Stimulated activated naive CD4-positive, alpha-beta T cell (primary cell): ENCODE measurements around the gene NKD1.

Source experiments
- DNase-seq, 6 experiments: peaks; one replicate each; lab custom pipeline; 2025; lab: John Stamatoyannopoulos, UW

Gene NKD1

DNA sequence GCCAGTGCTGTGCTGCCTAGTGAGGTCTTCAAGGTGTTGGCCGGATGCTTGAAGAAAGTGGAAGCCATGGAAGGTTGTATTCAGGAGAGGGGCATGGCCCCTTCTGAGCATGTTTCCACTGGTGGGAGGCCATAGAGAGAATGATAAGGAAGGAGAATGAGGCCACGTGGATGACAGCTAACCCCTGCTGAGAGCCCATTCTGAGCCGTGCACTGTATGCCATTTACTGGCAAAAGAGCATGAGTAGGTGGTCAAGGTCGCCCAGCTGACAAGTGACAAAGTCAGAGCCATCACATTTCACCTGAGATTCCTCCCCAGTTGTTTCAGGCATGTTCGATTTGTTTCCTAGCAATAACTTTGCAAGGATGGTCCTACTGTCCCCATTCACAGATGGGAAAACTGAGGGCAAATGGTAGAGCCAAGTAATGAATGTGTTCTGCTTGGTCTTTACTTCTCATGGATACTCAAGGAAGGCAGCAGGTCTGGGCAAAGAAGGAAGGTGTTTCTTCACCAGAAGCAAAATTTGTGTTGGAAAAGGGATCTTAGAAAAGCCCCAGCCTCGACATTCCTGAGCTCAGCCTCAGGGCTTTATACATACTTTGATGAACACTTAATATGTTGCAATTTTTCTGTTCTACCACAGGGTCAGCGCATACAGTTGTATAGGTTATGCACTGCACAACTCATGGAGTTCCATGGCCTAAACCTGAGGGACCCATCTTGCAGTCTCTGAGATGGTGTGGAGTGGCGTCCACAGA, 10.5 kb upstream of the NKD1 start:
- no peak for DNase-seq

DNA sequence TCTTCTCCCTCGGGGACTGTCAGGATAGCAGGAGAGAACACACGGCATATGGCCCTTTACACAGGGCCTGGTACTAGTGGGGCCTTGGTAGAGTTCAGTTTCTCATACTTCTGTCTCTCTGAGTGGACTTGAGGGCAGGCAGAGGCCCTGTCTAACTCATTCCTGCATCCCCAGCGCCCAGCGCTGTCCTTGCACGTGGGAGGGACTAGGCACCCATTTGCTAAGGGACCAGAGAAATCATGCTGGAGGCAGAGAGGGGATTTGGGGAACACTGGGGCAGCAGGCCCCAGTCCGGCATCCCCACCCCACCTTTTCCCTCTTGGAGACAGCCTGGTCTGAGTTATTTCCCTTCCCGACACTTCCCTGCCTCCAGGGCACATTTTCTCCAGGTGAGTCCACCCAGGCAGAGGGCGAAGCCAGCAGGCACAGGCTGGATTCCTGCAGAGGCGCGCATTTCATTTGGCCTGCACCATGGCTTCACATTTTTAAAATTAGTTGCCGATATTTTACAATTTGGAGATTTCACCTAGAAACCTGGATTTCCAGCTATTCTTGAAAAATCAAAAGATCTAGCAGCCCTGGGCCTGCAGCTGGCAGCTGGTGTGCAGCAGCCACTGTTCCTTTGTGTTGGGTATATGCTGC, 9.7 kb upstream of the NKD1 start:
- DNase-seq: no peak

DNA sequence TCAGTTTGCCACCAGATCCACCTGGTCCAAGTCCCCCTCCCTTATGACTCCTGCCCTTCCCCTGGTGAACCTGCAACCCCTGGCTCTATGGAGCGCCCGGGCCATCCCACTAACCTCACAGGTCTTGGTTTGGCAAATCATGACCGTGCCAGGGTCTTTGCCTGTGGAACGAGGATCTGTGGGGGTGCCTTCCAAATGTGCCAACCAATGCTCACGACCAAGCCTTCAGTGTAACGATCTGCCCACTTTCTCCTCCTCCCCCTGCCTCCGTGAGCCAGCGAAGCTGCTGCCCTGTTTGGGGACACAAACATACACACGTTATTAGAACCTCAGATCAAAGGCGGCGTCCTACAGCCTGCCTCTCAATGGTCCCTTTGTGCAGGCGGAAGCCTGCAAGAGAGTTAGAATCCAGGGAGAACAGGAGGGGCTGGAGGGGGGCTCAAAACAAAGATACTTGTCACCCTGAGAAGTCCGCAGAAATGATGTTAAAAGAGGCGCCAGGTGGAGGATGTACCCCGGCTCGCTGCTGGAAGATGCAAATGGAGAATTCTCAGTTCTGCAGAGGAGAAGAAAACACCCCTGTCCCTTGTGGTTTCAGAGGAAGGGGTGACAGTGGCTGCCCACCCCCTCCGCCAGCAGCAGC, 9.0 kb upstream of the NKD1 start:
- DNase-seq: no peak

DNA sequence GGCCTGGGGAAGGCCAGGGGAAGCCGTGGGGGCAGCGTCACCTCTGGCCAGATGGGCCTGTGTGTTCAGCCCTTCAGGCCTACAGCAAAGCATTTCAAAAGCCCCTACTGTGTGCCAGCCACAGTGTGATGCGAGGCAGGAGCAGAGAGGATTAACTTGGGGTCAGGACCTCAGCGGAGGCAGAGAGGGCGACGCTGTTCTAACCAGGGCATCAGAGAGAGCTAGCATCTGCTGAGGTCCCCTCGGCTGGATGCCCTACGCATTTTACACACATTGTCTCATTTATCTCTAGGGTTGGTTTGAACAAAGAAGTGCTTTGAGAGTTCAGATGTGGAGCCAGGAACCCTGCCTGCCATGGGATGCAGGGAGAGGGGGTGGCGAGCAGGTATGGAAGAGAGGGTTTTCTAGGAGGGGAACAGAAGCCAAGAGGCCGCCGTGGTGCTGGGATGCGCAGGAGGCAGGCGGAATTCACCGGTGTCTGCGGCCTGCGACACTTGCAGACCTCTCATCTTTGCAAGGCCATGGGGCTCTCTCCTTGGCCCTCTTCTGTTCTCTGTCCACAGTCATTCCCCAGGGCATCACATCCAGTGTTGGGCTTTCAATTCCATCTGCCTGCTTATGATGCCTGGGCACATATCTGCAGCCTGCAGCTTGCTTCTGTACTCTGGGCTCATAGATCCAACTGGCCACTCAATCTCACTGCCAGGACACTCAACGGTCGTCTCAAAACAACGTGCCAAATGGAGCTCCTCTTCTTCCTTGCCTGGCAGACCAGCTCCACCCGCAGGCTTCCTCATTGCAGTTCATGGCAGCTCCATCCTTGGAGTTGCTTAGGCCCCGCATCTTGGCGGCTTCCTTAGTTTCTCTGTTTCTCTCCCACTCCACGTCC, 8.1 kb upstream of the NKD1 start:
- DNase-seq: no peak

DNA sequence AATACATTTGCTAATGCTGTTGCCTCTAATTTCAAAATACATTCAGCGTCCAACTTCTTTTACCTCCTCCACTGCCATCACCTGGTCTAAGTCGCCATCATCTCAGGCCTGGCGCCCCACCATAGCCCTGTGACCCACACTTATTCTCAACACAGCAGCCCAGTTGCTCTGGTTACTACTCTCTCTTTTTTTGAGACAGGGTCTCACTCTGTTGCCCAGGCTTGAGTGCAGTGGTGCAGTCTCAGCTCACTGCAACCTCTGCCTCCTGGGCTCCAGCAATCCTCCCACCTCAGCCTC, 7.5 kb upstream of the NKD1 start:
- DNase-seq: no peak

- DNase-seq: no peak
These were observed 5.5 kb upstream of the NKD1 start for GRCh38 chr16:50542703-50543102.

DNA sequence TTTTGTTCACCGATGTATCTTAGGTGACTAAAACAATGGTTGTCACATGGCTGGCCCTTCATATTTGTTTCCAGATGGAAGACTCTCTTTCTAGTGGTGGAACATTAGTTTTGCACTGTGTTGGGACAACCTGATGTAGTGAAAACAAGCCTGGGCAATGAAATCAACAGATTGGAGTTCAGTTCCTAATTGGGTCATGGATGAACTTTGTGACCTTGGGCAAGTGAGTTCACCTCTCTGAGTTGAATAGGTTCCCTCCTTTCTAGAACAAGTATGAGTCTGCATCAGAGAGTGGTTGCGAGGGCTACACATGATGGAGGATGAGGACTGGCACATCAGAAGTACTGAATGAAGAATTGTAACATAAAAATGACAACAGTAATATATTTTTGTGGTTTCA, 2.1 kb upstream of the NKD1 start:
- DNase-seq: no peak

DNA sequence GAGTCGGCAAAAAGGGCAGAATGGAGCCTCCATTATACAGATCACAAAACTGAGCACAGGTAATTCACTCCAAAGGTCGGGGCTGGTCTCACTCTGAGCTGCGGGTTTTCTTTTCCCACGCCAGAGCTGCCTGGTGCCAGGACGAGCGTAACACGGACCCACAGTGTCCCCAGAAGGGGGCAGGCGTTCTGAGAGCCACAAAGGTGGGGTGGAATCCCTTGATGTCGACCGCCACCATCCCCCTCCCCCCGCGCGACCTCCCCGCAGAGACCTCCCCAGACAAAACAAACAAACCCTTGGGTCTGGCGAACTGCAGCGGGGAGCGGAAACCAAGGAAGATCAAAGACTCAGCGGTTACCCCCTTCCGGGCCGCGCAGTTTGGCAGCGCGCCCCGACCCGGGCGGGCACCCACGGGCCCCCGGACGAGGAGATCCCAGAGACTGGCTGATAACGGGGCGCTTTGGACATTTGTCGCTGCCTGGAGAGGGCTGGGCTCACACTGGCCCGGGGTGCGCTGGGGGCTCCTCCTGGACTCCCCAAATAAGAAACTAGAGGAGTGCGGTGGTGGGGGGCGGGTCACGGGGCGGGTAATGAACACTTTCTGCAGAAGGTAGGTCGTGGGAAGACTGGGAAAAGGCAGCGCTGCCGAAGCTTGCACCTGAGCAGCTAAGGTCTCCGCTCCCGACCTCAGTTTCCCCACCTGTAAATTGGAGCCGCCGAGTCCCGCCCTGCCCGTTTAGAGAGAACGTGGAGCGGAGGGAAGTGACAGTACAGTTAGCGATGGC, 664 bp upstream of the NKD1 start:
- DNase-seq: peak; percentile 75 to 87 (median 78)

- DNase-seq: peak in 3 of 6 experiments; percentile 14 to 42 (median 23)
These were observed 839 bp downstream of the NKD1 start for GRCh38 chr16:50548909-50549560.

DNA sequence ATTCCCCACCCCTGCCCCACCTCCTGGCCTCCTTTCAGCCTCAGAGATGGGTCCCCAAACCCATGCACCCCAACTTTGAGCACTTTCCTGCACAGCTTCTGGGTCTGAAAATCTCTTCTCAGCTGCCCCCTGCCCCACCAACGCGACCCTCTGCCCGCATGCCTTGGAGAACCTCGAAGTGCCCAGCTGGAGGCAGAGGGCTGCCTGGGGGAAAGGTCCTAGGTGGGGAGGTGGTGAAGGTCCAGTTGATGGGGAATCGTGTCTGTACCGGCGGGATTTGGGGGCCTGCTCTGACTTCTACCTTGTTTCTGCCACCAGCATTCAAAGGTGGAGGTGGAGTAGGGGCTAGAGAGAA, 1.3 kb downstream of the NKD1 start:
- DNase-seq: peak in 2 of 6 experiments; percentile 46 to 47

DNA sequence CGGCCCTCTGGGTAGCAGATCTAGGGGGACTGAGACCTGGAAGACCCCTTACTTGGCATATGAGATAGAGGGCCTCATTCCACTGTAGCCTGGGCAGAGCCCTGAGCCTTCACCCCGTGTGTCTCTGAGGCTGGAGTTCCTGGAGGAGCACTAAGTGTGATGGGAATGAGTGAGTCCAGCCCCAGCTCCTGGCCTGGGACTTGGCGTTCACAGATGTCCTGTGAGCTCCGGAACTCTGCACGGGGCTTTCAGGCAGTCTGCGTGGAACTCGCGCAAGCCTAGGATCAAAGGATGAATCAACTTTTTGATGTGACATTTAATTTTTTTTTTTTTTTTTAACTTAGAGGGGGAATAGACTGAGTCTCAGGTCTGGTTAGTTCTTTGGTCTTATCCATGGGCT, 1.8 kb downstream of the NKD1 start:
- peak; percentile 31 to 48 (median 46) for DNase-seq

- no peak for DNase-seq
These were observed 2.9 kb downstream of the NKD1 start for GRCh38 chr16:50550866-50551641.

GRCh38 chr16:50552476-50553101, 4.4 kb downstream of the NKD1 start:
- no peak for DNase-seq

GRCh38 chr16:50553182-50553710, 5.0 kb downstream of the NKD1 start:
- DNase-seq: no peak

- no peak for DNase-seq
These were observed 5.7 kb downstream of the NKD1 start for GRCh38 chr16:50553731-50554360.

GRCh38 chr16:50555269-50555875, 7.2 kb downstream of the NKD1 start:
- no peak for DNase-seq

- DNase-seq: no peak
These were observed 7.9 kb downstream of the NKD1 start for GRCh38 chr16:50555952-50556673.

DNA sequence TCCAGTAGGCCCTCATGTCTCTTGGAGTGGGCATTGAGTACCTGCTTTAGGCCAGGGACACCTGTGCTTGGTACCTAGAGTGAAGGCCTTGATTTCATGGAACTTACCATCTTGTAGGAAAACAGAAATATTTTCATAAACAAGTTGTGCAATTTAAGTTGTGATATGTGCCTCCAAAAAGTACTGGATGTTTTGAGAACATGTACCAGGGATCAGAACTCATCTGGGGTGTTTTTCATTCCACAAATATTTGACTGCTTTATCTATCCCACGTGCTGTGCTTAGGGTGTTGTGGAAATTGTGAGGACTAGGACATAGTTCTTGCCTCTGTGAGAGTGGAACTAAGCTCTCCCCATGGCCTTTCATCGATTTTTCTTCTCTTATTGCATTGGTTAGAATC, 8.8 kb downstream of the NKD1 start:
- DNase-seq: no peak
